ENCODE measurements around the gene SPDEF.

SPDEF gene

DNA sequence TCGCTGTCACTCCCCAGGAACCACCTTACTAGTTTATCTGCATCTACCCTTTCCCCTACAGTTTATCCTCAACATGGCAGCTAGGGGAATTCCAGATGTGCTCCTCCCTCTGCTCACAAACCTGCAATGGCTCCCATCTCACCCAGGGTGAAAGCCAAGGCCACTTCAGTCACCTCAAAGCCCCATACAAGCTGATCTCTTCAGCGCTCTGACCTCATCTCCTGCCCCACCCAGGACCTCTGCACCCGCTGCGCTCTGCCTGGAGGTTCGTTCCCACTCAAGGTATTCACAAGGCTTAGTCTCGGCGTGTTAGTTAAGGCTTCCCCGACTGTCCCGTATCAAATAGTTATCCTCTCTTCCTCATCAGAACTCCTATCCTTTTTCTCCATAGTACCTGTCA, 28.6 kb upstream of the SPDEF start:
- in situ Hi-C loops (cut with MboI; ENCODE audit: low sequenced_read_pairs): no loop called here

- in situ Hi-C loops (cut with MboI; ENCODE audit: low sequenced_read_pairs): no loop called here
Measured at GRCh38 chr6:34583861-34584604, 27.9 kb upstream of the SPDEF start.

DNA sequence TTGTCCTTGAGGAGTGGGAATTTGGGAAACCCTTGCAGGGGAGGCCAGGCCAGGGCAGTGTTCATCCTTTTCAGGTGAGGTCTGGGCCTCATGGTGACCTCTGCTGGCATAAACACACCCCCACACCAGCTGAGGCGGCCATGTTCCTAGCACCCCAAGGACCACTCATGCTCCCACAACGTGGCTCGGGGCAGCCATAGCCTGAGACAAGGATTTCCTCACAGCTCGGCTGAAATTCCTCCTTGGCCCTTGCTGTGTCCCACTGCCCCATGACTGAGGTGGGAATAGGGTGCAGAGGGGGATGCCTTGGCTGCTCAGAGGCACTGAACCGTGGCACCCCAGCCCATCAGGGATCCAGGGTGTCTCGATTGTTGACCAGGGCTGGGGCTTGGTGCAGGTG, 27.3 kb upstream of the SPDEF start:
- in situ Hi-C loops (cut with MboI; ENCODE audit: low sequenced_read_pairs): no loop called here

DNA sequence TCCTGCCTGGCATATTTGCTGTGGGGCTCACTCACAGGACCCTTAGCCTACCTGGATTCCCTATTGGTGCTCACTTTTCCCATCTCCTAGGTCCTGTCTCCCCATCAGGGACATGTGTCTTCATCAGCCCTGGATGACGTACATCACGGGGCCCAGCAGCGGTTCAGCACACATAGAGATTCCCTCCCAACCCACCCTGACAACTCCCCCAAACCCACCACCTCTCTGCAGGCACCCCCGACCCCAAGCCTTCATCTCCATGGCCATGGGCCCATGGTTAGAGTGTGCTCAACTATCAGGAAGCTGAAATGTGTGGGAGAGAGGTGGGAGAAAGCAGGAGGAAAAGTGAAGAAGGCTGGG, 25.4 kb upstream of the SPDEF start:
- in situ Hi-C loops (cut with MboI; ENCODE audit: low sequenced_read_pairs): no loop called here

DNA sequence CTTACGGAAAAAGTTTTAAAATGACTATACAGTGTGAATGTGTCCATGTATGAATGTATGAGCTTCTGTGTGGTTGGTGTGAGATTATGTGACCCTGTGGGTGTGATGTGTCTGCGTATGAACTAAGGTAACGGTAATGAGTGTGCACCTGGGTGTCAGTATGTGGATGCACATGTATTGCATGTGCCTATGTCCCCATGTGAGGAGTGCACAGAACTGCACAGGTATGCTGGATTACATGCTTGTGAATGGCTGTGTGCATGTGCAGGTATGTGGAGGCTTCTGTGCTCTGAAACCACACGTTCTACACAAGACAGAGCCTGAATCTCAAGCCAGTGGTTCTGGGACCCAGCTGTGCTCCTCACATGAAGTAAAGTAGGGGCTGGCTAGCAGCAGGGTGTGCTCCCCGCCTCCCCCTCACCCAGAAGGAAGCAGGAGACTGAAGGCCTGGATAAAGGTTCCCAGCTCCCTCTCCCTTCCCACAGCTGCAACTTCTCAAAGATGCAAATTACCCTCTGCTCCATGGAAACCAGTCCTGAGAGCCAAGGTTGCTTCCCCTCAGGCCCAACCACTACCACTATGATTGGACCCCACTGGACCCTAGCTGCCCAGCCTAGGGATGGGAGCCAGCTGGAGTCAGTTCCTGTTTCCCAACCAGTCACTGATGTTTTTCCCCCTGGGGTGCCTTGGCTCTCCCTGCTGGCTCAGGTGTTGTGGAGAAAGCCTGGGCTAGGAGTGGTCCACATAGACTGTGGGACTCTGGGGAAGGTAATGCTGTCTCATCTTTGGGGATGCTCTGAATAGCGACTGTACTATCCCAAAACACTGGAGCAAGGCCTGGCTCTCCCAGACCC, 24.8 kb upstream of the SPDEF start:
- in situ Hi-C loops (cut with MboI; ENCODE audit: low sequenced_read_pairs): no loop called here

DNA sequence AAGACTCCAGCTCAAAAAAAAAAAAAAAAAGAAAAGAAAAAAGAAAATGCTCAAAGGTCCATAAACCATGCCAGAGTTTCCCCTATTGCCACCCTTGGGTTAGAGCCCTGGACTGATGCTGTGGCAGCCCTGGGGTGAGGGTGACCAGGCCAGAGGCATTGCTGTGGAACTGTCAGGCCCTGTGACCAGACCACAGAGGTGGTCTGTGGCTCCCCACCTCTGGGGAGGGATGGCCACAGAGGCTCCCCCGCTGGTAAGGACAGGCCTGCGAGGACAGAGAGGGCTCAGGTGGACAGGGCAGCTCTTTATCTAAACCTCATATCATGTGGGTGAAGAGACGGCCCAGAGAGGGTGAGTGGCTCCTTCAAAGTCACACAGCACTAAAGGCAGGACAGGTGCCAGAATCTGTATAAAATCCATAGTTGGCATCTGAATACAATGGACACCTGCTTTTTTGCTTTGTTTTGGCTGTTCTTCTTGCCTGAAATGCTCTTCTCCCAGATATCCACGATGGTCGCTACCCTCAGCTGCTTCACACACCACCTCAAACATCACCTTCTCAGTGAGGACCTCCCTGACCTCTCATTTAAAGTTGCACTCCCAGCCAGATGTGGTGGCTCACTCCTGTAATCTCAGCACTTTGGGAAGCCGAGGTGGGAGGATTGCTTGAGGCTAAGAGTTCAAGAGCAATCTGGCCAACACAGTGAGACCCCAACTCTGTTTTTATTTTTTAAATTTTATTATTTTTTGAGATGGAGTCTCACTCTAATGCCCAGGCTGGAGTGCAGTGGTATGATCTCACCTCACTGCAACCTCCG, 22.5 kb upstream of the SPDEF start:
- in situ Hi-C loops (cut with MboI; ENCODE audit: low sequenced_read_pairs): no loop called here

DNA sequence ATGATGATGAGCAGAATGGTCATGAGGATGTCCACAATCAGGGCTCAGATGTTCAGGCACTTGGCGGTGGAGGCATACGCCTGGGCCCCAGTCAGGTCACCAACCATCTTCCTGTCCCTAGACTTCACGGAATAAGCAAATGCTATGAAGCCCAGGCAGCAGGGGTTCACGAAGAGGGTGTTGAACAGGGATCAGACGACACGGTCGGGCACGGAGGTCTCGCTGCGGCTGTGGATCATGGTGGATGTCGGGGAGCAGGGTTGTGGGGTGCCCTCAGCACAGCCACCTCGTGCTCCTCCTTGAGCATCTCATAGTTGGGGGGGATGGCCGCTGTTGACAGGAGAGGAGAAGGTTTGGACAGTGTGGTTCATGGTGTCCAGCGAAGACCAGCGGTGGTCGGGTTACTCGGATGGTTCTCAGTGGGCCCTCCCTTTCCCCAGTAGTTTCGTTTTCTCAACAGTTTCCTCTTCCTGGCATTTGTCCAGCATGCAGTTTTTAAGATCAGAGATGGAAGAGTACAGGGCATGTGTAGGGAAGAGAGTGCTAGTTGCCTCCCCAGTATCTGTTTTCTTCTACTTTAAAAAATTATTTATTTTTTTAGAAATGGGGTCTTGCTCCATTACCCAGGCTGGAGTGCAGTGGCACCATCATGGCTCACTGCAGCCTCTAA, 20.3 kb upstream of the SPDEF start:
- in situ Hi-C loops (cut with MboI; ENCODE audit: low sequenced_read_pairs): no loop called here

GRCh38 chr6:34575326-34575725, 19.2 kb upstream of the SPDEF start:
- in situ Hi-C loops (cut with MboI; ENCODE audit: low sequenced_read_pairs): no loop called here

DNA sequence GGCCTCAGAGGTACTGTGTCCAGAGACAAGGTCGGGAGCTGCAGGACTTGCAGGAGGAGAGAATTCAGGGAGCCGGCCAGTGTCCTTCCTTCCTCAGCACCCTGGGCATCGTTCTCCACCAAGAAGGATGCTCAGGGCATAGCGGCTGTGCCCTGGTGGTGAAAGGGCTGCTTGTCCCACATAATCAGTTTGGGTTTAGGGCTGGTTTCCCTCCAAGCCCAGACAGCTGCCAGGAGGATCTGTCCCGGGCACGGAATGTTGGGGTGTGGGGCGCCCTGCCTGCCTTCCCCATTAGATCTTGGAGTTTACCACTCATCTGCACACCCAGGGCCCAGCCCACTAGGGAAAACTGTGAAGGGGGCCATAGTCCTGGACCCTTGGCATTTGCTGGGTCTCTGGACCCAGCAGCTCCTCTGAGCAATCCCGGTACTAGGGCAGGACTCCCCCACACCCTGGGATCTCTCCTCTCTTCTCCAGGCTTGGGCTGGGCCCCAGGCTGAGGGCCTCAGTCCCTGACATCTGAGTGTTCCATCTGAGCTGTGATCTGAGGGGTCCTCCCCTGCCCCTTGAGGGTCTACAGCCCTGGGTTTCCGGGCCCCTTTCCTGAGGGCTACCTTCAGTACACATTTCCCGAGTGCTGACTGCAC, 18.6 kb upstream of the SPDEF start:
- in situ Hi-C loops (cut with MboI; ENCODE audit: low sequenced_read_pairs): no loop called here

- in situ Hi-C loops (cut with MboI; ENCODE audit: low sequenced_read_pairs): no loop called here
Measured at GRCh38 chr6:34573567-34574183, 17.5 kb upstream of the SPDEF start.

DNA sequence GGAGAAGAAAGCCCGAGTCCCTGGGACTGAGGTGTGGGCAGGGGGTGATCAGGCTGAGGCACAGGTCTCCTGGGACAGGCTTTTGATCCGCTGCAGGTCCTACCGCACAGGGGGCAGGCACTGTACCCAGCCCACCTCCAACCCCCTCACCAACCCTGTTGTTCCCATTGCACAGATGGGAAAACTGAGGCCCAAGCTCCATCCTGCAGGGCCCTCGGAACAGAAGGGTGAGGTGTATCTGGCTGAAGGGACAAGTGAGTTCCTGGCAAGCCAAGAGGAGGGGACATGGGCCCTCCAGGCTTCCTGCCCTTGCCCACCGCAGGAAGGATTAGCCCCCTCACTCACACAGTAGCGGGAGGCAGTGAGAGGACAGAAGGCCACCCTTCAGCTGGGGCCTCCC, 16.5 kb upstream of the SPDEF start:
- in situ Hi-C loops (cut with MboI; ENCODE audit: low sequenced_read_pairs): no loop called here

- in situ Hi-C loops (cut with MboI; ENCODE audit: low sequenced_read_pairs): no loop called here
Measured at GRCh38 chr6:34572021-34572420, 15.9 kb upstream of the SPDEF start.

- in situ Hi-C loops (cut with MboI; ENCODE audit: low sequenced_read_pairs): no loop called here
Measured at GRCh38 chr6:34571388-34571787, 15.3 kb upstream of the SPDEF start.

- in situ Hi-C loops (cut with MboI; ENCODE audit: low sequenced_read_pairs): no loop called here
Measured at GRCh38 chr6:34570066-34570833, 14.1 kb upstream of the SPDEF start.

DNA sequence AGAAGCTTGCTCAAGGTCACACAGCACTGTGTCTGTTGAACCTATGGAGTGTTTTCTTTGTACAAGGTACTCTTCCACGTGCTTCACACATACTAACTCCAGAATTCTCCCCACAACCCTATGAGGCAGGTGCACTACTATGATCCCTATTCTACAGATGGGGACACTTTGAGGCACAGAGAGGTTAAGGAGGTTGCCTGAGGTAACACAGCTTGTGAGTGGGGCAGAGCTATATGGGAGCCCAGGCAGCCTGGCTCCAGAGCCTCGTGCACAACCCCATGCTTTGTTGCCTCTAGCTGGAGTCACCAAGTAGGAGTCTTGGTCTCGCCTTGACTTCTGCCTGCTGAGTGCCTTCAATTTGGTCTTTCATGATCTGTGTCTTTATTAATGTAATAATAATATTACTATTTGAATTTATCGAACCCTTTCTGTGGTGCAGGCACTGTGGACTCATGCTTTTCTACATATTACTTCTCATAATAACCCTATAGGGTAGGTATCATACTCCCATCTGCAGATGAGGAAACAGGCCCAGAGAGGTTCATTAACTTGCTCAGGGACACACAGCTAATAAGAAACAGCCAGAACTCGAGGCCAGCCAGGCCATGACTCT, 13.3 kb upstream of the SPDEF start:
- in situ Hi-C loops (cut with MboI; ENCODE audit: low sequenced_read_pairs): no loop called here

- in situ Hi-C loops (cut with MboI; ENCODE audit: low sequenced_read_pairs): no loop called here
Measured at GRCh38 chr6:34568341-34569201, 12.4 kb upstream of the SPDEF start.

- in situ Hi-C loops (cut with MboI; ENCODE audit: low sequenced_read_pairs): no loop called here
Measured at GRCh38 chr6:34566830-34567546, 10.9 kb upstream of the SPDEF start.
